HG02759 (cell line): ENCODE results near the gene IRF5.

Experiments
- ATAC-seq: cut with Tn5 transposase; IDR thresholded peaks from one replicate; pipeline ENCODE4 v1.9.1; 2021; ENCODE audit warnings: mild to moderate bottlenecking, moderate library complexity; ENCODE audit not compliant: unreplicated experiment

The IRF5 gene

DNA sequence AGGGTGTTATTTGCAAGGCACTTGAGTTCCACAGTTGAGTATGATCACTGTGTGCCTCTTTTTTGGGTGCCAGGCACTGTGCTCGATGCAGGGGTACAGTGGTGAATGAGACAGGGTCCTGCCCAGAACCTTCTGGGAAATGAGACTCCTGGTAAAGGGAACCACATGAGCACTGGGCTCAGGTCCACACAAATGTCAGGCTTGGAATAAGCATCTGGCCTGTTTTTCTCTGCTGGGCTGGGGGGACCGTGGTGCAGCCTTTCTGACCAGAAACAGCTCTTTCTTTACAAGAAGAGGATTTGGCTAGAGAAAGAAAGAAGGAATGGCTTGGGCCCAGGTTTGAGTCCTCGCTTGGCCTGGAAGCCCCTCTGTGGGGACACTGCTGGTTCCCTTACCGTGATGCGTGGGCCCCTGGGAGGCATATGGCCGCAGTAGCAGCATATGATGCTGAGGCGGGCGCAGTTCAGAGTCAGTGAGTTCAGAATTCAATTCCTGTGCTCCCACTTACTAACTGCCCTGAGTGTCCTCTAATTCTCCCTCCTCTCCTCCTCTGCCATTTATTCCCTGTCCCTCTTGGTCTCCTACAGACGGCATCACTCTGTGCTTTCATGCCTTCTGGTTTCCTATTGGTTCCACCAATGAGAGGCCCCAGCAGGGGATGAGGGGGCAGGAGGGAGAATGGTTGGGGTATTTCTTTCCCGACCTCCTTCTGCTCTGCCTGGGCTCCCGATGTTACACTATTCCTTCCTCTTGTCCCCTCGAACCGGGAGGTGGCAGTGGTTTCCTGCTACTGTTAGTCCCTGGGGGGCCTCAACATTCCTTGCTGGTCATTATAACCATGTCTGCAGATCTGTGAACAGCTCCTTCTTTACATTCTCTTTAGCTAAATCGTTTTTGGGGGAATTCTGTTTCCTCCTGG, 17.6 kb upstream of the IRF5 start:
- ATAC-seq: no peak

DNA sequence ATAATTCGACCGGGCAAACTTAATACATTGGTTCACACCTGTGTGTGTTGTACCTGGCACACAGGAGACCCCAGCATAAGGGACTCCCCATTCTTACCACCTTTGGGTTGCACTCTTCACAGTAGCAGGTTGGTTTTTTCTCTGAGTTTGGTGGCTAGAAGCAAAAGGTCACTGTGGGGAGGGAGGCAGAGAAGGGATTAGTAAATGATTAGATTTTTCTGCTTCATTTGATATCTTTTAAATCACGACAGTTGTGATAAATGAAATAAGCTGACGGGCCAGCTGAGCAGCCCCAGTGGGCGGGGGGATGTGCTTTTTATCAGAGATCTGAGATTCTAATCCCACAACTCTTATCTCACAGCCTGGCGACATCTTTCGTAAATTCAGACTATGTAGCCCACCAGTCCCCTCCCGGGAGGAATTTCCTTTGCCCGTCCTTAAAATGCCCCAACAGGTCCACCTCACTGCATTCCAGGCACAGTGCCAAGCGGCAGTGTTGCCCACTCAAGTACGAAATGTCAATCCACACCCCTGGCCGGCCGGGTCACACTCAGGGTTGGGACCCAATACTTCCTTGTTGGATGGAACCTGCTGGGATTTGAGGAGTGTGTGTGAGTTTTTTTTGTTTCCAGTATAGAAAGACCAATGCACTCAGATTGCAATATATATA, 16.7 kb upstream of the IRF5 start:
- ATAC-seq: no peak

DNA sequence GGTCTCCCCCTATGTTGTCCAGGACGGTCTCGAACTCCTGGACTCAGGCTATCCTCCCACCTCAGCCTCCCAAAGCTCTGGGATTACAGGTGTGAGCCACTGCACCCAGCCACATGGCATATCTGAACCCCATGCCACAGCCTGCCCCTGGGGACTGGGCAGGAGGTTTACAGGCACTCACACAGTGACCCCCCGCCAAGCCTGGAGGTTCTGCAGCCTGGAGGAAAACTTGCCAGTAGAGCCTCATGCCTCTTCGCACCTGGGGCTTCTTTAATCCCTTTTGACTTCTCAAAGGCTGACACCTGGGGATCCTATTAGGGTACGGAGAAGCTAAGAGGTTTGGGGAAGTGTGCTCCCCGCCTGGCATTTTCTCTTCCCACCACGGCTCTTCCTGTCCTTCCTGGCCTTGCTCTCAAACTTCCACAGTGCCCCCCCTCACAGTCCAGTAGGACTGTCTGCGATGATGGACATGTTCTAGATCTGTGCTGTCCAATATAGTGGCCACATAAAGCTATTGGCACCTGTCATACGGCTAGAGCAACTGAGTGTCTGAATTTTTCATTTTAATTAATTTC, 15.8 kb upstream of the IRF5 start:
- ATAC-seq: no peak

DNA sequence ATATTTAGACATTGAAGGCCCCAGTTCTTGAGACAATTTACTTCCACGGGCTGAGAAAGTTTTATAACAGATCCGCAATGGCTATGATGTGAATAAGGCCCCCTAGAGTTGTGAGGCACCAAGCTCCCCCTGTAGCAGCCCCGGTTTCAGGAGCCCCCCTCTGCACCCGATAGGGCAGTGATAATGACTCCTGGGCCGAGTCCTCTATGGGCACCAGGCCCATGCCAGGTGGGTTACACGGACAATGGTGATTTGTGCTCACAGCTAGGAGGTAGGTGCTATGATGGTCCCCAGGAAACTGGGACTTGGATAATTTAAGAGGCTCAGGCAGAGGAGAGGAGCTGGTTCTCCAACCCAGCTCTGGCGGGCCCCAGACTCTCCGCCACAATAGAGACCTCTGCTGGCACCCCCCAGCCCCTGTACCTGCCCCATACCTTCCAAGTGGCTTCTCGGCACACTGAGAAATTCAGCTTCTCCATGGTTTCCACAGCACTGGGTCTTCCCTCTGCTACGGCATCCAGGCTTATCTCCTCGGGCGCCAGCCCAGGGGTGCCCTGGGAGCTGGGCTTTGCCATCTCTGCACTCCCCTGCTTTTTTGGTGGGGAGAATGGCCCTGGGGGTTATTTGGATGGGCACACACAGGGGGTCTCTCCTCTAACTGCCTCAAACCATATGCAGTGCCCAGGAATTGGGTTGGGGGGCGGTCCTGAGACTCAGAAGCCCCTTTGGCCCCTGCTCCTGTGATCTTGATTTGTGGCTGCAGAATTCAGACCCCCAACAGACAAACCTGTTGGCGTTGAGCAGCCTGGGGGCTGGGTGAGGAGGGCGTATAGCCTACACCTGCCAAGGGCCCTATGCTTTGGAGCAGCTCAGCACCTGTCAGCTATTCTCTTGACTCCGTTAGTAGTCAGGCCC, 15.0 kb upstream of the IRF5 start:
- ATAC-seq: no peak

DNA sequence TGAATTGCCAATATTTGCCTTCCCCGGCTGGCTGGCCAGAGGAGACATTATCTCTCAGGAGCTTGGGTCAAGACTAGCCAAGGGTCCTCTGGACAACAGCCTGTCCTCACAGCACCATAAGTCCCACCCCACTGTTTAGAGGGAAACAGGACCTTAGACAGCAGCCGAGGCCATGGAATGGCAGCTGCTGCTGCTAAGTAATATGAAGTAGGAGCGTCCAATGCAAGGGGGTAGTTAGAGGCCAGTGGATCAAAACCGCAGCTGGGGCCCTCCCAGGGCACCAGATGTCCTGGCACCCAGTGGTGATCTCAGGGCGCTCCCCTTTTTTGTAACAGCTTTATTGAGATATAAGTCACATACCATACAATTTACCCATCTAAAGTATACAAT, 14.3 kb upstream of the IRF5 start:
- no peak for ATAC-seq

DNA sequence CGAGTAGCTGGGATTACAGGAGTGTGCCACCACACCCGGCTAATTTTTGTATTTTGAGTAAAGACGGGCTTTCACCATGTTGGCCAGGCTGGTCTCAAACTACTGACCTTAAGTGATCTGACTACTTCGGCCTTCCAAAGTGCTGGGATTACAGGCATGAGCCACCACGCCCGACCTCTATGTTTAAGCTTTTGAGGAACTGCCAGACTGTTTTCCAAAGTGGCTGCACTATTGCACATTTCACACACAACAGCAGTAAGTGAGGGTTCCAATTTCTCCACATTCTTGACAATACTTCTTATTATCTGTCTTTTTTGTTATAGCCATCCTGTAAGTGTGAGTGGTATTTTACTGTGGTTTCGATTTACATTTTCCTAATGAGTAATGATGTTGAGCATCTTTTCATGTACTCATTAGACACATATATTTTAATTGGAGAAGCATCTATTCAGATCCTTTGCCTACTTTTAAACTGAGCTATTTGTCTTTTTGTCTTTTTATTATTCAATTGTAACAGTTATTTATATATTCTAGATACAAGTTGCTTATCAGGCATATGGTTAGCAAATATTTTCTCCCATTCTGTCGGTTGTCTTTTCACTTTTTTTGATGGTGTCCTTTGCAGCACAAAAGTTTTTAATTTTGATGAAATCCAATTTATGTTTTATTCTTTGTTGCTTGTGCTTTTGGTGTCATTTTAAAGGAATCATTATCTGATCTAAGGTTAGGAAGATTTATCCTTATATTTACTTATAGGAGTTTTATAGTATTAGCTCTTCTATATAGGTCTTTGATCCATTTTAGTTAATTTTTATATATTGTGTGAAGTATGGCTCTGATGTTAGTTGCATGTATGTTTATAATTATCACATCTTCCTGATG, 12.8 kb upstream of the IRF5 start:
- ATAC-seq: no peak

DNA sequence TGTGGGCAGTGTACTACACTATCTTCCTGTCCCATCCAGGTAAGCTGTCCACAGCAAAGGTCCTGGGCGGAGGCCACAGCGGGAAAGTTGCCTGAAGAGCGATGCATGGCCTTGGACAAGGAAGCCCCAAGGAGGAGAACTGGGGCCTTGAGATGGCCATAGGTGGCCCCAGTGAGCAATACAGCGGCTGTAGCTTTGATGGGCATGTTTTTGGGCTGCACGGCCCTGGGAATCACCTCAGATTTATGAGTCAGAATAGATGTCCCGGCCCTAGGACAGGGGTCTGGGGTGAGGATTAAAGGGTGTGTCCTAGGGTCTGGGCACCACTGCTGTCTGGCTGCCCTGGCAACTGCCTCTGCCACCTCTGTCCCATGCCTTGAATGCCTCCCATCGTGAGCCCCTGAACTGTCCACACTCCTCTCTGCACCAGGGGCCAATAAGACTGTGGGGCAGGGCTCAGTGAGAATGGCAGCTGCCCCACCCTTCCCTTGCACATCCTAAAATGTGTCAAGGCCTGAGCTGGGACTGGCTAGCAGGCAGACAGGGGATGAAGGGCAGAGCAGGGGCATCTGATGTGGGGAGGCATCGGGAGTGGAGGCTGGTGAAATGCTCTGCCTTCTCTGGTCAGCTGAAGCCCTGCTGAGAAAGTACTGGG, 9.4 kb upstream of the IRF5 start:
- no peak for ATAC-seq

DNA sequence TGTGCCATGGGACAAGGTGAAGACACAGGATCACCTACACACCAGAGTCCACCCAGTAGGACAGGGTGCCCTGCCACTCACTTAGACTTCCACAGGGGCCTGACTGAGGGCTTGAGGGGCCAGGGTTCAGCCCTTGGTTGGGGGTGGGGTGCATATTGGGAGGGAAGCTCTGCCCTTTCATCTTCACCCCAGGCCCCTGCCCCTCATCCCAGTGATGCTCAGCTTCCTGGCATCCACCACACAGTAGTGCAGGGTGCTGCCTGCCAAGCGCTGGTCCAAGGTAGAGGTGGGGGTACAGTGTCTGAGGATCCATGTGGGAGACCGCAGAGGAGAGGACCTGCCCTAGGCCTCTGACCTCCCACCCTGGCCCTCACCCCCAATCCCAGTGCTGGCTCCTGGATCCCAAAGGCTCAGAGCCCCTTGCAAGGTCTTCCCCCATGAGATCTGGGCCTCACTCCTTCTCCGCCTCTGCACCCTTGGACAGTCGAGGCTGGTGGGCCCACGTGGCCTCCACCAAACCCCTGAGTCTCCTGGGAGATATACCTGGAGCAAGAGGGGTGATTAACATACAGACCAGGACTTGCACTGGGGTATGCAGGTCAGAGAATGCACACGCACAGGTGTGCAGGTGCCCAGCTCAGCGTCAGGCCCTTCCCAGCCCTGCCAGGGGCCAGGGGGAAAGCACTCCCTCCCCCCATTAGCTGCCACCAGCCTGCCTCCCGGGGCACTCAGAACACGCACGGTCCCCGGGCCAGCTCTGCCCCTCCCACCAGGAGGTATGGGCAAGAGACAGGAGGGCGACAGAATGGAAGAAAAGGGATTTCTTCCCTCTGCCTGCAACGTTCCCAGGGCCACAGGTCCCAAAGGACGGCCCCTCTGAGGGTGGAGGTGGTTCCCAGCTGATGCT, 8.6 kb upstream of the IRF5 start:
- no peak for ATAC-seq

DNA sequence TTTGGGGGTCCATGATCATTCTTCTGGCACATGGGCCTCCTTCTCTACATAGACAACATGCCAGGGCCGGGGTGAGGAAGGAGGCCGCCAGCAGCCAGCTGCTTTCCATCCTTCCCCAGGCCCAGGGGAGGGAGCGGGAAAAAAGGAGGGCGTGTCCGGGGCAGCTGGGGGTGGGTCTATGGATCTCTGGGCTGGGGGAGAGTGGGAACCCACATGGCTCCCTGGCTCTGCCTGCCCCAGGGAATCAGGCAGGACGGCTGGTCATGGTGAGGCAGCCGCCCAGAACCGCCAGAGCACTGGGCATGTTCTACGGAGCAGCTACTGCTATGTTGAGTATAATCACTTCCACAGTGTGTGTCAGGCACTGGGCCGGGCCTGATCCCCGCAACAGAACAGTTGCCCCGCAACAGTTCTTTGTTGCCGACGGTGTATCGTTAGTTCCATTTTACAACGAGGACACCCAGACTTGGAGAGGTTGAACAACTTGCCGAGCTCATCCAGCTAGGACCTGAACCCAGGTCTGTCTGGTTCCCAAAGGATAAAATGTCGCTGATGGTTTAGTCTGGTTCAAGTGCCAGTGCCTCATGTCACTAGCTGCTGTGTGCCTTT, 6.4 kb upstream of the IRF5 start:
- ATAC-seq: no peak

DNA sequence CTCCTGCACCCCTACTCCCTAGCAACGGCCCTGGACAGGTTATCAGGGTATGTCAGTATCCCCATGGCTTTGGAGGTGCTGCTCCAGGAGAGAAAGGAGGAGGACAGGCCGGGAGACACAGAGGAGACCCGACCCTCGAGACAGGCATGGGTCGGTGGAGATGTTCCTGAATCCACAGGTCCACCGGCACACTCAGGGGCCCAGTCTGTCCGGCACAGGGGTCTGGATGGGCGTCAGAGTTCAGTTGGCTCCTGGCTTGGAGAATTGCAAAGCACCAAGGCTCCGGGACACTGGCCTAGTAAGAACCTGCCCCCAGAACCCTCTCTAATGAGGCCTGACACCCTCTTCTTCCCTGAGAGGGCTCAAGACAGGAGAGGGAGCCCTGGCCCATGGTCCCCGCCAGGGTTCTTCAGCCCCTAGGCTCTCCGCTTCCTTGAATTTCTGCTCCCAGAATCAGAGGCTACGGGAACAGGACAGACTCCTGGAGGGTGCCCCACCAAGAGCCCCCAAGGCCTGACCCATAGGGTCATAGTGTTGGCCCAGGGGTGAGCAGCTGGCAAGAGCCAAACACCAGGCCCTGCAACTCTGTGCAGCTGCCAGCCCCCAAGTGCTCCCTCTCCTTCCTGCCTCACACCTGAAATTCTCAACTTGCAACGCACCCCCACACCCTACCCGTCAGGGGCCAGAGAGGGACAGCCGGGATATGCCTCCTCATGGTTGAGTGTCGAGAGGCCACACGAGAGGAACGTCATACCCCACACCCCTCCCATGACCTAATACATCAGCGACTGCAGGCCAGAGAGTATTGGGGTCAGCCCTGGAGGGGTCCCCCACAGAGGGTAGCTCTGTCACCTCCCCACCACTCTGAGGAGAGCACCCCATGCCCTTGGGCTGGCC, 5.5 kb upstream of the IRF5 start:
- no peak for ATAC-seq

DNA sequence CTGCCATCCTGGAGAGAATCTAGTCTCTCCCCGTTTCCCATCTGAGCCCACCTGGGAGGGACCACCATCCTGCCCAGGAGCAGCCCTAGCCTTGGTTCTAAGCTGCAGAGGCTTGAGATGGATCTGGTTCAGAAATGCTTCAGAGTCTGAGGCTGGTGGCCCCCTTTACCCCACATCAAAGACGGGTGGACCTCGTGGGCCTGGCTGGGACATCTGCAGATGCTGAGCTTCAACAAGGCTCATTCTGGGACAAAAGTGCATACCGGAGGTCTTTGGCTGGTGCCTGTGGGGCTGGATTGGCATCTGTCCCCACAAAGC, 4.9 kb upstream of the IRF5 start:
- ATAC-seq: no peak

DNA sequence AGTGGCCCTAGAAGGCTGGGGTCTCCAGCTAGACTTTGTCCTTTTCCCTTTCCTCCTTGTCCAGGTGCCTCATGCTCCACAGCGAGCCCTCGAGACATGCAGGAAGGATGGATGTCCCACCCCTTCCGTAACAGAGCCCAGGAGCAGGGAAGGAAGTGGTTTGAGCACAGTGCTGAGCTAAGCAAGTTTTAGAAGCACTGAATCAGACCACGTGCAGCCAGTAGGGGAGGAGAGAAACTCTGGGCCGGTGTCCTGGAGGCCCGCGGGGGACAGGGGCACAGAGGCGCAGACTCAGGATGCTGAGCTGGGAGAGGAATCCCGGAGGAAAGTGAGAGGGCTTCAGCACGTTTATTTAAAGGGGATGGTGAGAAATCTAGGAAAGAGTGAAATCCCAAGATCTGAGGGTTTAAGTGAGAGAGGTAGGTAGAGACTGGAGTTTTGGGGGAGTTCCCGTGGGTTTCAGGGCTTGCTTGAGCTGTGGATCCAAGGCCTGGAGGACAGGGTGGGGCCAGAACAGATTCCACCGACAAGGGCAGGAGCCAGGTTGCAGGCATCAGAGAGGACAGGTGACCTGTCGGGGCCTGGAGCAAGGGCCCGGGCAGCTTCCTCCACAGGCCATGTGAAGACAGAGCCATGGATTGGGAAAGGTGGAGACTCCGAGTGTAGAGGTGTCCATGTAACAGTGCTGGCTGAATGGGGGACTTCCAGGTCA, 4.4 kb upstream of the IRF5 start:
- no peak for ATAC-seq

DNA sequence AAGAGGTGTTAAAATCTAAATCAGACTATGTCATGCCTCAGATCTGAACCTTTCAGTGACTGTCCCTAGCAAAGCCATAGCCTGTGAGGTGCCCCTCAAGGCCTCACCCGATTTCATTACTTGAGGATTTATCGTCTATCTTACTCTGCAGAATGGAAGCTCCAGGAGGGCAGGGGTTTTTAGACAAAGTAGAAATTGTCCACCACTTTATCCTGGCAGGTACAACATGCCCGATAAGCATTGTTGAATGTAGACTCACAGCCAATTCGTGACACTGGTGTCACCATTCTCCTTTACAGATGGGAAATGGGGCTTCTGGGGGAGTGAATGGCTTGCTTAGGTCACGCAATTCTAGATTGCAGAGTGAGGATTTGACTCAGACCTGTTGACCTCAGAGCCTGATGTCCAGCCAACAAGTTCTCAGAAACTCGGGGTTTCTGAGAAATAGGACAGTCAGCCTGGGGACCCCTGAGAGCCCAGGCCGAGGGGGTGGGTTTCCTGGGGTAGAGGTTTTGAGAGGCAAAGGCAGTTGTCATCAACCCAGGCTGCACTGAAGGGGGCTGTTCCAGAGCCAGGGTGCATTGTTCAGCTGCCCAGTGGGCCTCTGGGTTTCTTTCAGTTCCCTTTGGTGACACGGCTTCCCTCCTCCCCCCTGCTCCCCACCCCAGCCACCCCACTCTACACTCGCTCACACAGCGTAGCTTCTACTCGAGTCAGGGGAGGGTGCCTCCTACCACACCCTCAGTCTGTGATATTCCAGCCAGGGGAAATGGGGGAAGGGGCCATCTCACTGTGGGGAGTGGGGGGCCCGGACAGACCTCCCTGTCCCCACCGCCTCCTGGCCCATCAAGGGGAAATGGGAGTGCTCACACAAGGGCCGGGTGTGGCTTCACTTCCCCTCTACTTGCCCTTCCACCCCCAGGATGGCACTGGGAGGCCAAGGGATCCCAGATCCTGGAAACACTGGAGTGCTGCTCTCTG, 3.1 kb upstream of the IRF5 start:
- peak; percentile 32 for ATAC-seq

DNA sequence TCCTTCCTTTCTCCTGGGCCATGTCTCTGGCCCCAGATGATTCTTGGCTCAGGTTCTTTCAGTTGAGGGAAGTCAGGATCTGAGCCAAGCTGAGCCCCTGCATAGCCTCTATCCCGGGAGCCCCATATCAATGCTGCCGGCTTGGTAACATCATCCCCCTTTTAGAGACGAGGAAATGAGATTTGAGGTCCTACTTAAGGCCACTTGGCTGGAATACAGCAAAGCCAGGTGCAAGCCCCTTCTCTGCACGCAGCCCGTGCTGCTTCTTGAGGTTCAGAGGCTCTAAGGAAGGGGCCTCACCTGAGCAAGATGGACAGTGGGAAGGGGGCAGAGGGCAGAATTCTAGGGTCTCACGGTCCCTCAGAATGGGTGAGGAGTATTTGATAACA, 2.4 kb upstream of the IRF5 start:
- no peak for ATAC-seq

DNA sequence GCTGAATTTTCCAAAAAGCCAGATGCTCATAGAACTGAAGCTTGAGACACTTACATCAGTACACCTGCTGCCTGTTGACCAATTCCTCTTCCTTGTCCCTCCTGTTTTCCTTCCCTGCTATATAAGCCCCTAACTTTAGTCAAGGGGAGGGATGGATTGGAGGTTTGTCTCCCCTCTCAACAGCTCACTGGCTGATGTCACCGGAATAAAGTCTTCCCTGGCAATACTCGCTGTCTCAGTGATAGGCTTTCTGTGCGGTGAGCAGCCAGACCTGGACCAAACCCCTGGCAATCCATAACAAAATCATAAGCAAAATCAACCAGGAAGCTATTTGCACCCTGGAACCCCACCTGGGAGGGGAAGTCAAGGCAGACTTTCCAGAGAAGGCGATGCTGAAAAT, 929 bp upstream of the IRF5 start:
- ATAC-seq: no peak

DNA sequence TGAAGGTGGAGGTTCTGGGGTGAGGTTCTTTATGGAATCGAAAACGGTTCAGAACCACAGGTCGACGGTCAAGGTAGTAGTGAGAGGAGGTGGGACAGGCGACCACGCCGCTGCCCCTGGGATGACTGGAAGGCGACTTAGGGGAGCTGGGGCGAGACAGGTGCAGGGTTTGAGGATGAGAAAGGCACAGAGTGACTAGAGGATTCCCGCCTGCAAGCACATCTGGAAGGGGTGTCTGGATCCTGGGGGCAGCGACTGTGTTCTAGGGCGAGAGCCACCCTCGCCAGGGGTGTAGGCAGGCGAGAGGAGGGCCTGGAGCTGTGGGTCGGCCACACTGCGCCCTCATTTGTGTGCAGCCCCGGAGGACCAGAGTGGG, 468 bp upstream of the IRF5 start:
- peak; percentile 1 for ATAC-seq
